Smooth muscle cell of the brain vasculature (primary cell): ENCODE measurements around the gene FBXO5.
"Not testable (repeated sequence)": the region's sequence is repeated elsewhere in the genome, so short reads cannot be mapped to it uniquely, and the experiment has no call there.

Experiments used
- DNase-seq: peaks from one replicate; pipeline ENCODE4 v3.0.0-alpha.2; 2012; ENCODE audit warnings: low read depth, low spot score

The FBXO5 gene

GRCh38 chr6:152993431-152993830, 10.6 kb upstream of the FBXO5 start:
- no peak for DNase-seq

GRCh38 chr6:152986978-152987377, 4.1 kb upstream of the FBXO5 start:
- DNase-seq, result no peak

GRCh38 chr6:152985300-152985699, 2.5 kb upstream of the FBXO5 start:
- DNase-seq, result not testable (repeated sequence)

- DNase-seq, result no peak
These were observed 1.7 kb upstream of the FBXO5 start for GRCh38 chr6:152984513-152984872.

GRCh38 chr6:152983637-152984512, 1.0 kb upstream of the FBXO5 start:
- peak; percentile 87 for DNase-seq

- no peak for DNase-seq
These were observed 595 bp downstream of the FBXO5 start for GRCh38 chr6:152981989-152982903.

GRCh38 chr6:152981219-152981618, 1.6 kb downstream of the FBXO5 start:
- DNase-seq, result no peak

- DNase-seq, result no peak
These were observed 2.2 kb downstream of the FBXO5 start for GRCh38 chr6:152980656-152981055.

- DNase-seq, result no peak
These were observed 3.7 kb downstream of the FBXO5 start for GRCh38 chr6:152979116-152979515.

- no peak for DNase-seq
These were observed 4.8 kb downstream of the FBXO5 start for GRCh38 chr6:152978058-152978457.

GRCh38 chr6:152977556-152977955, 5.3 kb downstream of the FBXO5 start:
- DNase-seq, result no peak

- DNase-seq, result no peak
These were observed 6.1 kb downstream of the FBXO5 start for GRCh38 chr6:152976749-152977148.

GRCh38 chr6:152975204-152975915, 7.5 kb downstream of the FBXO5 start:
- no peak for DNase-seq

- DNase-seq, result no peak
These were observed 8.9 kb downstream of the FBXO5 start for GRCh38 chr6:152973916-152974315.

GRCh38 chr6:152969688-152970418, 13.0 kb downstream of the FBXO5 start:
- no peak for DNase-seq

GRCh38 chr6:152966168-152966894, 16.5 kb downstream of the FBXO5 start:
- DNase-seq, result not testable (repeated sequence)

- DNase-seq, result no peak
These were observed 23.5 kb downstream of the FBXO5 start for GRCh38 chr6:152959333-152959732.

- no peak for DNase-seq
These were observed 25.0 kb downstream of the FBXO5 start for GRCh38 chr6:152957796-152958195.

- no peak for DNase-seq
These were observed 28.4 kb downstream of the FBXO5 start for GRCh38 chr6:152954443-152954842.

GRCh38 chr6:152952866-152953509, 29.9 kb downstream of the FBXO5 start:
- peak; percentile 20 for DNase-seq
